ENCODE measurements around the gene PIGP. TPM values are rescaled to one million over a fixed set of nuclear protein-coding genes. Genes with fewer than 3 reads are reported as not detected.

The PIGP gene
- total and polyA plus RNA-seq, 10 of the 15 experiments (the other 5 are each of a cell fraction or from before 2014, with no cell fraction given), result 17.0 to 65.0 (median 29.5) TPM

DNA sequence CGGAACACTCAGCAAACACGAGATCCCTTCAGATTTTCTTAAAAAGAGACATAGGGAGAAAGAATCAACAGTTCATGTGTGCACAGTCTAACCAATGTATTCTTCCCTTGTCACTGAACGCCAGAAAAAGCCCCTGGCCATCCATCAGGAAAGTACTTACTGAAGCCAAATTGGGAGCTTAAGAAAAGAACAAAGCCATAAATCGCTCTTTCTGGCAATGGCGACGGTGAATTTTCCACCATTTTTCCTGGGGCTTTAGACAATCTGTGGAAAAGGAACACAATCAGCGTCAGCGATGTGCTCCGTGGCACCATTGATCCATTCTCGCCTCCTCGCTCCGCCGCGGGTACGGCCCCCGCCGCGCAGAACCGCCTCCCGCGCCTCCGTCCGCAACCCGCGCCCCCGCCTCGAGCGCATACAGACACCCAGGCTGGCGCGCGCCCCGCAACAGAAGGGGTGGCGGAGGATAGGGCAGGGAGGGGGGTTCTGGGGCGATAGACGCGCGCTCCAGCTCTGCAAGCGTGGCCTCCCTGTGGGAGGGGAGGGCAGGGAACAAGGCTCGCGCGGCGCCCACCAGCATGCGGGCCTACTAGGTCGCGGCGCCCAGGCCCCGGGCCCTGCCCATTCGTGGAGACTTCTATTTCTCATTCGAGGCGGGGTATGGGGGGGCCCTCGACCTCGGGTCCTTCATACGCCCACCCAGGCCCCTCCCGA lies 440 bp downstream of the PIGP start (continued):
- TF ChIP-seq, protein P1, sequence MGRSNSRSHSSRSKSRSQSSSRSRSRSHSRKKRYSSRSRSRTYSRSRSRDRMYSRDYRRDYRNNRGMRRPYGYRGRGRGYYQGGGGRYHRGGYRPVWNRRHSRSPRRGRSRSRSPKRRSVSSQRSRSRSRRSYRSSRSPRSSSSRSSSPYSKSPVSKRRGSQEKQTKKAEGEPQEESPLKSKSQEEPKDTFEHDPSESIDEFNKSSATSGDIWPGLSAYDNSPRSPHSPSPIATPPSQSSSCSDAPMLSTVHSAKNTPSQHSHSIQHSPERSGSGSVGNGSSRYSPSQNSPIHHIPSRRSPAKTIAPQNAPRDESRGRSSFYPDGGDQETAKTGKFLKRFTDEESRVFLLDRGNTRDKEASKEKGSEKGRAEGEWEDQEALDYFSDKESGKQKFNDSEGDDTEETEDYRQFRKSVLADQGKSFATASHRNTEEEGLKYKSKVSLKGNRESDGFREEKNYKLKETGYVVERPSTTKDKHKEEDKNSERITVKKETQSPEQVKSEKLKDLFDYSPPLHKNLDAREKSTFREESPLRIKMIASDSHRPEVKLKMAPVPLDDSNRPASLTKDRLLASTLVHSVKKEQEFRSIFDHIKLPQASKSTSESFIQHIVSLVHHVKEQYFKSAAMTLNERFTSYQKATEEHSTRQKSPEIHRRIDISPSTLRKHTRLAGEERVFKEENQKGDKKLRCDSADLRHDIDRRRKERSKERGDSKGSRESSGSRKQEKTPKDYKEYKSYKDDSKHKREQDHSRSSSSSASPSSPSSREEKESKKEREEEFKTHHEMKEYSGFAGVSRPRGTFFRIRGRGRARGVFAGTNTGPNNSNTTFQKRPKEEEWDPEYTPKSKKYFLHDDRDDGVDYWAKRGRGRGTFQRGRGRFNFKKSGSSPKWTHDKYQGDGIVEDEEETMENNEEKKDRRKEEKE (IDR thresholded peaks at IDR 0.05), result no peak
- TF ChIP-seq, protein P2, sequence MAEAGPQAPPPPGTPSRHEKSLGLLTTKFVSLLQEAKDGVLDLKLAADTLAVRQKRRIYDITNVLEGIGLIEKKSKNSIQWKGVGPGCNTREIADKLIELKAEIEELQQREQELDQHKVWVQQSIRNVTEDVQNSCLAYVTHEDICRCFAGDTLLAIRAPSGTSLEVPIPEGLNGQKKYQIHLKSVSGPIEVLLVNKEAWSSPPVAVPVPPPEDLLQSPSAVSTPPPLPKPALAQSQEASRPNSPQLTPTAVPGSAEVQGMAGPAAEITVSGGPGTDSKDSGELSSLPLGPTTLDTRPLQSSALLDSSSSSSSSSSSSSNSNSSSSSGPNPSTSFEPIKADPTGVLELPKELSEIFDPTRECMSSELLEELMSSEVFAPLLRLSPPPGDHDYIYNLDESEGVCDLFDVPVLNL (IDR thresholded peaks at IDR 0.05; ENCODE audit: low read depth, low read length), result no peak
- no peak for TF ChIP-seq CHD4 (IDR thresholded peaks at IDR 0.05)
- no peak for TF ChIP-seq STAT3 (IDR thresholded peaks at IDR 0.05; ENCODE audit: low read depth, low read length)
- TF ChIP-seq, protein P3, sequence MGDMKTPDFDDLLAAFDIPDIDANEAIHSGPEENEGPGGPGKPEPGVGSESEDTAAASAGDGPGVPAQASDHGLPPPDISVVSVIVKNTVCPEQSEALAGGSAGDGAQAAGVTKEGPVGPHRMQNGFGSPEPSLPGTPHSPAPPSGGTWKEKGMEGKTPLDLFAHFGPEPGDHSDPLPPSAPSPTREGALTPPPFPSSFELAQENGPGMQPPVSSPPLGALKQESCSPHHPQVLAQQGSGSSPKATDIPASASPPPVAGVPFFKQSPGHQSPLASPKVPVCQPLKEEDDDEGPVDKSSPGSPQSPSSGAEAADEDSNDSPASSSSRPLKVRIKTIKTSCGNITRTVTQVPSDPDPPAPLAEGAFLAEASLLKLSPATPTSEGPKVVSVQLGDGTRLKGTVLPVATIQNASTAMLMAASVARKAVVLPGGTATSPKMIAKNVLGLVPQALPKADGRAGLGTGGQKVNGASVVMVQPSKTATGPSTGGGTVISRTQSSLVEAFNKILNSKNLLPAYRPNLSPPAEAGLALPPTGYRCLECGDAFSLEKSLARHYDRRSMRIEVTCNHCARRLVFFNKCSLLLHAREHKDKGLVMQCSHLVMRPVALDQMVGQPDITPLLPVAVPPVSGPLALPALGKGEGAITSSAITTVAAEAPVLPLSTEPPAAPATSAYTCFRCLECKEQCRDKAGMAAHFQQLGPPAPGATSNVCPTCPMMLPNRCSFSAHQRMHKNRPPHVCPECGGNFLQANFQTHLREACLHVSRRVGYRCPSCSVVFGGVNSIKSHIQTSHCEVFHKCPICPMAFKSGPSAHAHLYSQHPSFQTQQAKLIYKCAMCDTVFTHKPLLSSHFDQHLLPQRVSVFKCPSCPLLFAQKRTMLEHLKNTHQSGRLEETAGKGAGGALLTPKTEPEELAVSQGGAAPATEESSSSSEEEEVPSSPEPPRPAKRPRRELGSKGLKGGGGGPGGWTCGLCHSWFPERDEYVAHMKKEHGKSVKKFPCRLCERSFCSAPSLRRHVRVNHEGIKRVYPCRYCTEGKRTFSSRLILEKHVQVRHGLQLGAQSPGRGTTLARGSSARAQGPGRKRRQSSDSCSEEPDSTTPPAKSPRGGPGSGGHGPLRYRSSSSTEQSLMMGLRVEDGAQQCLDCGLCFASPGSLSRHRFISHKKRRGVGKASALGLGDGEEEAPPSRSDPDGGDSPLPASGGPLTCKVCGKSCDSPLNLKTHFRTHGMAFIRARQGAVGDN (IDR thresholded peaks at IDR 0.05), result no peak; the same call in none of the 2 replicates
- no peak for TF ChIP-seq ZNF622 (IDR thresholded peaks at IDR 0.05)
- TF ChIP-seq, protein P4, sequence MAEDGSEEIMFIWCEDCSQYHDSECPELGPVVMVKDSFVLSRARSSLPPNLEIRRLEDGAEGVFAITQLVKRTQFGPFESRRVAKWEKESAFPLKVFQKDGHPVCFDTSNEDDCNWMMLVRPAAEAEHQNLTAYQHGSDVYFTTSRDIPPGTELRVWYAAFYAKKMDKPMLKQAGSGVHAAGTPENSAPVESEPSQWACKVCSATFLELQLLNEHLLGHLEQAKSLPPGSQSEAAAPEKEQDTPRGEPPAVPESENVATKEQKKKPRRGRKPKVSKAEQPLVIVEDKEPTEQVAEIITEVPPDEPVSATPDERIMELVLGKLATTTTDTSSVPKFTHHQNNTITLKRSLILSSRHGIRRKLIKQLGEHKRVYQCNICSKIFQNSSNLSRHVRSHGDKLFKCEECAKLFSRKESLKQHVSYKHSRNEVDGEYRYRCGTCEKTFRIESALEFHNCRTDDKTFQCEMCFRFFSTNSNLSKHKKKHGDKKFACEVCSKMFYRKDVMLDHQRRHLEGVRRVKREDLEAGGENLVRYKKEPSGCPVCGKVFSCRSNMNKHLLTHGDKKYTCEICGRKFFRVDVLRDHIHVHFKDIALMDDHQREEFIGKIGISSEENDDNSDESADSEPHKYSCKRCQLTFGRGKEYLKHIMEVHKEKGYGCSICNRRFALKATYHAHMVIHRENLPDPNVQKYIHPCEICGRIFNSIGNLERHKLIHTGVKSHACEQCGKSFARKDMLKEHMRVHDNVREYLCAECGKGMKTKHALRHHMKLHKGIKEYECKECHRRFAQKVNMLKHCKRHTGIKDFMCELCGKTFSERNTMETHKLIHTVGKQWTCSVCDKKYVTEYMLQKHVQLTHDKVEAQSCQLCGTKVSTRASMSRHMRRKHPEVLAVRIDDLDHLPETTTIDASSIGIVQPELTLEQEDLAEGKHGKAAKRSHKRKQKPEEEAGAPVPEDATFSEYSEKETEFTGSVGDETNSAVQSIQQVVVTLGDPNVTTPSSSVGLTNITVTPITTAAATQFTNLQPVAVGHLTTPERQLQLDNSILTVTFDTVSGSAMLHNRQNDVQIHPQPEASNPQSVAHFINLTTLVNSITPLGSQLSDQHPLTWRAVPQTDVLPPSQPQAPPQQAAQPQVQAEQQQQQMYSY (CRISPR knock-in tag; IDR thresholded peaks at IDR 0.05), result no peak
- peak; percentile 52; the same call in 1 of the 2 replicates for TF ChIP-seq ZNF207 (IDR thresholded peaks at IDR 0.05; ENCODE audit: borderline replicate concordance)
- TF ChIP-seq, protein P5, sequence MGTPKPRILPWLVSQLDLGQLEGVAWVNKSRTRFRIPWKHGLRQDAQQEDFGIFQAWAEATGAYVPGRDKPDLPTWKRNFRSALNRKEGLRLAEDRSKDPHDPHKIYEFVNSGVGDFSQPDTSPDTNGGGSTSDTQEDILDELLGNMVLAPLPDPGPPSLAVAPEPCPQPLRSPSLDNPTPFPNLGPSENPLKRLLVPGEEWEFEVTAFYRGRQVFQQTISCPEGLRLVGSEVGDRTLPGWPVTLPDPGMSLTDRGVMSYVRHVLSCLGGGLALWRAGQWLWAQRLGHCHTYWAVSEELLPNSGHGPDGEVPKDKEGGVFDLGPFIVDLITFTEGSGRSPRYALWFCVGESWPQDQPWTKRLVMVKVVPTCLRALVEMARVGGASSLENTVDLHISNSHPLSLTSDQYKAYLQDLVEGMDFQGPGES (IDR thresholded peaks at IDR 0.05), result no peak
- no peak; the same call in 1 of the 2 replicates for TF ChIP-seq DPF2 (IDR thresholded peaks at IDR 0.05)
- TF ChIP-seq TARDBP (IDR thresholded peaks at IDR 0.05; ENCODE audit: borderline replicate concordance), result no peak
- TF ChIP-seq, protein P6, sequence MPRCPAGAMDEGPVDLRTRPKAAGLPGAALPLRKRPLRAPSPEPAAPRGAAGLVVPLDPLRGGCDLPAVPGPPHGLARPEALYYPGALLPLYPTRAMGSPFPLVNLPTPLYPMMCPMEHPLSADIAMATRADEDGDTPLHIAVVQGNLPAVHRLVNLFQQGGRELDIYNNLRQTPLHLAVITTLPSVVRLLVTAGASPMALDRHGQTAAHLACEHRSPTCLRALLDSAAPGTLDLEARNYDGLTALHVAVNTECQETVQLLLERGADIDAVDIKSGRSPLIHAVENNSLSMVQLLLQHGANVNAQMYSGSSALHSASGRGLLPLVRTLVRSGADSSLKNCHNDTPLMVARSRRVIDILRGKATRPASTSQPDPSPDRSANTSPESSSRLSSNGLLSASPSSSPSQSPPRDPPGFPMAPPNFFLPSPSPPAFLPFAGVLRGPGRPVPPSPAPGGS (IDR thresholded peaks at IDR 0.05; ENCODE audit: borderline replicate concordance, insufficient read depth, low read depth, low read length, poor library complexity, severe bottlenecking), result no peak
- TF ChIP-seq SUPT20H (IDR thresholded peaks at IDR 0.05; ENCODE audit: borderline replicate concordance, control insufficient read depth, low read depth, low read length), result no peak
- no peak for TF ChIP-seq YBX1 (IDR thresholded peaks at IDR 0.05)
- TF ChIP-seq CREB1 (IDR thresholded peaks at IDR 0.05; ENCODE audit: low read depth), result no peak
